ENCODE measurements around the gene SORL1.

DNA sequence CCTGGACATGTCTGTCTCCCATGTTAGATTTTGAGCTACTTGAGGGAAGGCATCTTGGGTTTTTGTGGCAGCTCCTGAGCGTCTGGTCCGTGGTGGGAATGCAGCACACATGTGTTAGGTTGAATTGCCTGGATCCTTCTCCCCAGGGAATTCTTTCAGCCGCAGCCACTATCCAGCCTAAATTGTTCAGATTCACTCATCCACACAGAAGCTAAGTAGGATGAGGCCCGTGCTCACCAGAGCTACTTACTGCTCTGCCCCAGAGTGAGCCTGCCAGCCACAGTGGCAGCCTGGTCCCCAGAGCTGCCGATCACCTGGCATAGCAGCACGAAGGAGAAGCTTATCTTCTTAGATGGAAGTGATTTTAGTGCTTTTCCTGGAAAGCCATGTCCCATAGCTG is 35.1 kb downstream of the SORL1 start:
- TF ChIP-seq CTCF (IDR thresholded peaks at IDR 0.05; ENCODE audit: borderline replicate concordance, extremely low read depth, low read length, poor library complexity, severe bottlenecking) (no peak), EZH2 (IDR thresholded peaks at IDR 0.05; ENCODE audit: borderline replicate concordance, low read depth, low read length, severe bottlenecking) (no peak)
